BJ (cell line): ENCODE data around the gene DDC. TPM values are rescaled to one million over a fixed set of nuclear protein-coding genes. Genes with fewer than 3 reads are reported as not detected.

Source experiments
- CTCF ChIA-PET: fragments of 350-600 bp; formaldehyde crosslinking; extraction: SDS; loops from one replicate; lab custom pipeline; 2021; ENCODE audit warnings: antibody characterized with exemption, inconsistent platforms; lab: Yijun Ruan, JAX
- POLR2A ChIA-PET: fragments of 300-600 bp; sonication (Branson Sonifier 250); formaldehyde crosslinking; extraction: SDS; loops from one replicate; lab custom pipeline; 2021; ENCODE audit warnings: antibody characterized with exemption; lab: Charles Lee
- DNase-seq: peaks from one replicate; pipeline ENCODE4 v3.0.0-alpha.2; 2011; ENCODE audit warnings: low read depth
- H3K27me3 ChIP-seq: 2 replicates; pipeline ENCODE4 v1.6.0; 2011; ENCODE audit warnings: low read length; ENCODE audit not compliant: control insufficient read depth, insufficient read depth
- H3K36me3 ChIP-seq: 2 replicates; pipeline ENCODE4 v1.5.1; 2011; ENCODE audit warnings: low read length; ENCODE audit not compliant: control insufficient read depth, insufficient read depth
- H3K4me3 ChIP-seq: 2 replicates; pipeline ENCODE4 v1.5.1; 2011; ENCODE audit warnings: low read depth, mild to moderate bottlenecking, control low read depth, low read length
- polyA plus RNA-seq: library from polyadenylated mRNA; depleted of rRNA; stranded (reverse); fragments of >200 nt; gene quantifications from 2 replicates; pipeline ENCODE4 v1.2.3, GENCODE V29; 2011; rRNA removed
- small RNA-seq: library from RNA; depleted of rRNA; stranded (forward); fragments of <200 nt; gene quantifications from one replicate; pipeline ENCODE3, GENCODE V24; 2012; ENCODE audit warnings: low replicate concordance, low read depth; ENCODE audit not compliant: insufficient read length
- TF ChIP-seq, protein P1 (sequence below): IDR thresholded peaks from 2 replicates; pipeline ENCODE4 v1.5.1; 2011; ENCODE audit warnings: low read depth, mild to moderate bottlenecking, control low read depth, inconsistent platforms, low read length, moderate library complexity; ENCODE audit not compliant: insufficient read depth

DDC gene
- polyA plus RNA-seq, 1 experiment, result not detected

DNA sequence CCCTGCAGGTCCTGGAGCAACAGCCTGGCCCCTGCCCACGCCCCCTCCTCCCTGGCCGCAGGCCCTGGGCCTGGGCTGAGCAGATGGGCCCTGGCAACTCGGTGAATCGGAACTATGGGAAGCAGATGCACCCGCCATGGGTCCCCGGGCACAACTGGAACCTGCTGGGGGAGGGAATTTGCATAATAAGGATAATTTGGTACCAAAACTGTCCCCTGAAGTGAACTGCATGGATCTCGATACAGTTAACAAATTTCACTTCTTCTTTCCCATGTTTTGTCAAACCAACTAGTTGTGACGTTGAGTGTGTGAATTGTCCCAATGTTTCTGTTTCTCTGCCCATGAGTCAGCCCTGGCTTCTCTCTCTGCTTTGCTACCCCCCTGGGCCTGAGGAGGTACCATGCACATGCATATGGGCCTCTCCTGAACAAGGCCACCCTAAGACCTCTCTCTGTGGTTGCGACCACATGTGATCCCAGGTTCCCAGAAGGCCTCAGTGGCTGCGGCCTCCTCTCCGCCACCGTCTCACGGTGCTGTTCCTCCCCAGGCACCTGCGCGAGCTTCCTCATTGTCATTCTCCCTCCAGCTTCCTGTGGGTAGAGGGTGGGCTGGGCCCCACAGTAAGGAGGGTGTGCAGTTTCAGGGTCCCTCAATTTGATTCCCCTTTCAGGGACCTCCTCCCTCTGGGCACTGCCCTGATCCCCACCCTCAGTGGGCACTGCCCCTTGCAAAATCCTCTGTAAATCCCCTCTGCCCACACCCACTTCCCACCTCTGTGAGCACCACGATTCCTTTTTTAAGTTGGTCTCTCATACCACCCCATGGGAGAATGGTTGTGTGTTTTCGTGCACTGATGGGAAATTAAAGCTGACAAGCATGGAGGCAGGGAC is 155.1 kb downstream of the DDC start:
- peaks cover 1% of the 10 kb centered on the region; the same call in 1 of the 2 replicates for H3K27me3 ChIP-seq
- H3K4me3 ChIP-seq, result no peak overlapping the region
- CTCF ChIA-PET, result no interaction called here
- DNase-seq, result no peak
- TF ChIP-seq, protein P1, sequence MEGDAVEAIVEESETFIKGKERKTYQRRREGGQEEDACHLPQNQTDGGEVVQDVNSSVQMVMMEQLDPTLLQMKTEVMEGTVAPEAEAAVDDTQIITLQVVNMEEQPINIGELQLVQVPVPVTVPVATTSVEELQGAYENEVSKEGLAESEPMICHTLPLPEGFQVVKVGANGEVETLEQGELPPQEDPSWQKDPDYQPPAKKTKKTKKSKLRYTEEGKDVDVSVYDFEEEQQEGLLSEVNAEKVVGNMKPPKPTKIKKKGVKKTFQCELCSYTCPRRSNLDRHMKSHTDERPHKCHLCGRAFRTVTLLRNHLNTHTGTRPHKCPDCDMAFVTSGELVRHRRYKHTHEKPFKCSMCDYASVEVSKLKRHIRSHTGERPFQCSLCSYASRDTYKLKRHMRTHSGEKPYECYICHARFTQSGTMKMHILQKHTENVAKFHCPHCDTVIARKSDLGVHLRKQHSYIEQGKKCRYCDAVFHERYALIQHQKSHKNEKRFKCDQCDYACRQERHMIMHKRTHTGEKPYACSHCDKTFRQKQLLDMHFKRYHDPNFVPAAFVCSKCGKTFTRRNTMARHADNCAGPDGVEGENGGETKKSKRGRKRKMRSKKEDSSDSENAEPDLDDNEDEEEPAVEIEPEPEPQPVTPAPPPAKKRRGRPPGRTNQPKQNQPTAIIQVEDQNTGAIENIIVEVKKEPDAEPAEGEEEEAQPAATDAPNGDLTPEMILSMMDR, result no peak
- POLR2A ChIA-PET, result no interaction called here
- H3K36me3 ChIP-seq, result no peaks in the 10 kb centered on the region

Small RNAs within 50 kb of the gene (small RNA-seq; reads per million reads assigned to genes)
- gene RNU6-1091P, result not detected

Other genes with a start within 250 kb of the DDC start
- gene FIGNL1, start 115.1 kb downstream of the DDC start, polyA plus RNA-seq, result 8.3 and 11.1 TPM in 2 replicates
- 8.3 and 8.5 TPM in 2 replicates for gene GRB10, start 217.5 kb upstream of the DDC start, polyA plus RNA-seq